ENCODE results near the gene STXBP5. TPM values are rescaled to one million over a fixed set of nuclear protein-coding genes. Genes with fewer than 3 reads are reported as not detected.

STXBP5 gene
- total and polyA plus RNA-seq, 4 donors, result 1.9 to 8.9 (median 4.8) TPM

GRCh38 chr6:147430811-147431210 is 226.6 kb downstream of the STXBP5 start:
- WGBS, result 95% methylated on average over 2 of the region's 2 CpGs
- TF ChIP-seq RXRA (IDR thresholded peaks at IDR 0.05) (no peak), EGR1 (IDR thresholded peaks at IDR 0.05; ENCODE audit: low read depth in 2 of 2) (no peak), HNF4A (conservative IDR thresholded peaks at IDR 0.05) (no peak), ZBTB33 (IDR thresholded peaks at IDR 0.05) (no peak), CTCF (IDR thresholded peaks at IDR 0.05; ENCODE audit: low read depth, low read length, missing input control) (no peak), FOXA2 (IDR thresholded peaks at IDR 0.05) (no peak), FOXA1 (IDR thresholded peaks at IDR 0.05) (no peak), MAX (IDR thresholded peaks at IDR 0.05) (no peak)

GRCh38 chr6:147434076-147434475 is 229.9 kb downstream of the STXBP5 start:
- H3K9ac ChIP-seq (ENCODE audit: low read depth in 1 of 2, low read length in 2 of 2), result no peak overlapping the region
- no peaks in the 10 kb centered on the region for H3K27me3 ChIP-seq (ENCODE audit: control insufficient read depth in 4 of 4, insufficient read depth in 4 of 4, low read length in 3 of 4)
- no peaks in the 10 kb centered on the region for H3K9me3 ChIP-seq (ENCODE audit: control insufficient read depth in 4 of 4, low read length in 3 of 4)
- no peak overlapping the region for H3K4me3 ChIP-seq (ENCODE audit: low read depth in 1 of 3, low read length in 3 of 3)
- TF ChIP-seq CTCF (IDR thresholded peaks at IDR 0.05; ENCODE audit: low read depth, low read length, missing input control) (no peak), RAD21 (IDR thresholded peaks at IDR 0.05) (no peak), JUND (IDR thresholded peaks at IDR 0.05) (no peak), MAX (IDR thresholded peaks at IDR 0.05) (no peak)
- 80% methylated on average over 4 of the region's 4 CpGs for WGBS
- H3K4me1 ChIP-seq (ENCODE audit: control insufficient read depth in 4 of 4, insufficient read depth in 4 of 4, low read length in 3 of 4), result no peaks in the 10 kb centered on the region
- no peak for DNase-seq (ENCODE audit: low spot score)
- H3K36me3 ChIP-seq (ENCODE audit: control insufficient read depth in 4 of 4, insufficient read depth in 3 of 4, low read depth in 1 of 4, low read length in 3 of 4), result no peaks in the 10 kb centered on the region
- no peak overlapping the region for H3K27ac ChIP-seq (ENCODE audit: low read depth in 1 of 2, low read length in 2 of 2)

More at GRCh38 chr6:147430811-147431210, 226.6 kb downstream of the STXBP5 start:
- no peaks in the 10 kb centered on the region for H3K4me1 ChIP-seq (ENCODE audit: control insufficient read depth in 4 of 4, insufficient read depth in 4 of 4, low read length in 3 of 4)
- H3K9ac ChIP-seq (ENCODE audit: low read depth in 1 of 2, low read length in 2 of 2), result no peak overlapping the region
- no peak for DNase-seq (ENCODE audit: low spot score)
- H3K27ac ChIP-seq (ENCODE audit: low read depth in 1 of 2, low read length in 2 of 2), result no peak overlapping the region
- H3K36me3 ChIP-seq (ENCODE audit: control insufficient read depth in 4 of 4, insufficient read depth in 3 of 4, low read depth in 1 of 4, low read length in 3 of 4), result no peaks in the 10 kb centered on the region
- H3K27me3 ChIP-seq (ENCODE audit: control insufficient read depth in 4 of 4, insufficient read depth in 4 of 4, low read length in 3 of 4), result no peaks in the 10 kb centered on the region
- H3K9me3 ChIP-seq (ENCODE audit: control insufficient read depth in 4 of 4, low read length in 3 of 4), result no peaks in the 10 kb centered on the region
- no peak overlapping the region for H3K4me3 ChIP-seq (ENCODE audit: low read depth in 1 of 3, low read length in 3 of 3)

- Histone ChIP-seq H3K4me3 (ENCODE audit: low read depth in 1 of 3, low read length in 3 of 3) (no peak overlapping the region), H3K36me3 (ENCODE audit: control insufficient read depth in 4 of 4, insufficient read depth in 3 of 4, low read depth in 1 of 4, low read length in 3 of 4) (no peaks in the 10 kb centered on the region), H3K9me3 (ENCODE audit: control insufficient read depth in 4 of 4, low read length in 3 of 4) (no peaks in the 10 kb centered on the region), H3K9ac (ENCODE audit: low read depth in 1 of 2, low read length in 2 of 2) (no peak overlapping the region), H3K27me3 (ENCODE audit: control insufficient read depth in 4 of 4, insufficient read depth in 4 of 4, low read length in 3 of 4) (no peaks in the 10 kb centered on the region), H3K4me1 (ENCODE audit: control insufficient read depth in 4 of 4, insufficient read depth in 4 of 4, low read length in 3 of 4) (no peaks in the 10 kb centered on the region), H3K27ac (ENCODE audit: low read depth in 1 of 2, low read length in 2 of 2) (no peak overlapping the region)
- DNase-seq (ENCODE audit: low spot score), result no peak
- WGBS, result 63% methylated on average over 4 of the region's 4 CpGs
- no peak for TF ChIP-seq FOXA2 (IDR thresholded peaks at IDR 0.05)
- no peak for TF ChIP-seq TAF1 (conservative IDR thresholded peaks at IDR 0.05)
- TF ChIP-seq HNF4G (IDR thresholded peaks at IDR 0.05), result no peak
- no peak for TF ChIP-seq ATF3 (IDR thresholded peaks at IDR 0.05)
- no peak for TF ChIP-seq FOXA1 (IDR thresholded peaks at IDR 0.05)
- TF ChIP-seq EGR1 (IDR thresholded peaks at IDR 0.05; ENCODE audit: low read depth in 2 of 2), result no peak
- TF ChIP-seq CTCF (IDR thresholded peaks at IDR 0.05; ENCODE audit: low read depth, low read length, missing input control), result no peak
- TF ChIP-seq HNF4A (conservative IDR thresholded peaks at IDR 0.05), result no peak
- TF ChIP-seq REST (IDR thresholded peaks at IDR 0.05), result no peak
Measured at GRCh38 chr6:147434516-147434915, 230.3 kb downstream of the STXBP5 start.

Data from liver (tissue), 9 donors.